ENCODE results near the gene KREMEN2. TPM values are rescaled to one million over a fixed set of nuclear protein-coding genes. Genes with fewer than 3 reads are reported as not detected.

The KREMEN2 gene
- total and polyA plus RNA-seq, 2 donors (not counting 3 experiments of a cell fraction or from before 2014, with no cell fraction given), result not detected

GRCh38 chr16:2919511-2920255 lies 44.4 kb upstream of the KREMEN2 start:
- no peaks in the 10 kb centered on the region for H3K9me1 ChIP-seq (replicated peaks; ENCODE audit: control insufficient read depth, extremely low read depth, insufficient read depth, low read length)
- no peaks in the 10 kb centered on the region for H3K27me3 ChIP-seq (ENCODE audit: control insufficient read depth in 2 of 2, insufficient read depth in 2 of 2, low read length in 2 of 2)
- peaks cover 16% of the 10 kb centered on the region for H3K4me1 ChIP-seq (ENCODE audit: control insufficient read depth, extremely low read depth, insufficient read depth, low read length)
- intact Hi-C loops (cut with micrococcal nuclease) (loop anchor here (1.0 to 5.0 kb wide), 4 partner anchors 15 to 142 kb away; partner anchors contain the start of gene ELOB), dilution Hi-C loops (cut with MboI; ENCODE audit: extremely low pct_ligation_motif_present, low sequenced_read_pairs) (no loop called here)
- CTCF ChIA-PET, result interaction anchor here (0.7 to 7.7 kb wide), 13 partner anchors 8 to 81 kb away, joined by 3 to 50 read pairs (median 4); partner anchors contain the start of gene FLYWCH2
- POLR2A ChIA-PET, result no interaction called here
- H3K9me3 ChIP-seq (replicated peaks; ENCODE audit: control insufficient read depth, insufficient read depth, low read length), result no peaks in the 10 kb centered on the region
- no peak overlapping the region for H3K4me3 ChIP-seq (replicated peaks in 1 of 3; ENCODE audit: insufficient read depth in 1 of 3, low read depth in 1 of 3, low read length in 3 of 3)
- no peak overlapping the region for H2AFZ ChIP-seq (ENCODE audit: low read depth, low read length)
- H3K4me2 ChIP-seq (ENCODE audit: insufficient read depth, low read length), result no peak overlapping the region
- H4K20me1 ChIP-seq (replicated peaks; ENCODE audit: control insufficient read depth, extremely low read depth, insufficient read depth, low read length), result no peaks in the 10 kb centered on the region
- H3K36me3 ChIP-seq (ENCODE audit: control insufficient read depth in 2 of 2, extremely low read depth in 1 of 2, insufficient read depth in 2 of 2, low read length in 2 of 2), result peaks cover 0 to 2% of the 10 kb centered on the region in 2 experiments
- TF ChIP-seq CTCF (IDR thresholded peaks at IDR 0.05; ENCODE audit: extremely low read depth in 1 of 2, insufficient read depth in 1 of 2, low read depth in 1 of 2, low read length in 2 of 2) (peak; percentile 64 to 80), GATA2 (IDR thresholded peaks at IDR 0.05; ENCODE audit: insufficient read depth, insufficient read length, low read depth, low read length) (no peak)
- DNase-seq (ENCODE audit: low read depth, low spot score) (peak; percentile 74), FAIRE-seq (peak; percentile 81)
- no peak overlapping the region for H3K9ac ChIP-seq (replicated peaks; ENCODE audit: extremely low read depth, insufficient read depth, low read length)
- H3K79me2 ChIP-seq (ENCODE audit: control insufficient read depth, insufficient read depth, low read length), result peaks cover 2% of the 10 kb centered on the region
- no peak overlapping the region for H3K27ac ChIP-seq (ENCODE audit: insufficient read depth, low read depth, low read length)
- no TSS peak for BruUV-seq (replicated peaks)

GRCh38 chr16:2923481-2923880 lies 40.6 kb upstream of the KREMEN2 start:
- H3K27me3 ChIP-seq (ENCODE audit: control insufficient read depth in 2 of 2, insufficient read depth in 2 of 2, low read length in 2 of 2), result no peaks in the 10 kb centered on the region
- no peak overlapping the region for H3K9ac ChIP-seq (replicated peaks; ENCODE audit: extremely low read depth, insufficient read depth, low read length)
- no peak for DNase-seq (ENCODE audit: low read depth, low spot score)
- no peak overlapping the region for H2AFZ ChIP-seq (ENCODE audit: low read depth, low read length)
- peaks cover 2% of the 10 kb centered on the region in 2 experiments for H3K36me3 ChIP-seq (ENCODE audit: control insufficient read depth in 2 of 2, extremely low read depth in 1 of 2, insufficient read depth in 2 of 2, low read length in 2 of 2)
- dilution Hi-C loops (cut with MboI; ENCODE audit: extremely low pct_ligation_motif_present, low sequenced_read_pairs) (no loop called here), intact Hi-C loops (cut with micrococcal nuclease) (no loop called here)
- peaks cover 2% of the 10 kb centered on the region for H3K79me2 ChIP-seq (ENCODE audit: control insufficient read depth, insufficient read depth, low read length)
- no peak overlapping the region for H3K4me2 ChIP-seq (ENCODE audit: insufficient read depth, low read length)
- H3K27ac ChIP-seq (ENCODE audit: insufficient read depth, low read depth, low read length), result no peak overlapping the region
- no peak for TF ChIP-seq FOS (IDR thresholded peaks at IDR 0.05; ENCODE audit: borderline replicate concordance, insufficient read depth, low read length)
- TF ChIP-seq EZH2 (IDR thresholded peaks at IDR 0.05; ENCODE audit: borderline replicate concordance, low read depth, low read length, severe bottlenecking), result no peak
- no peak for TF ChIP-seq POLR2AphosphoS5 (IDR thresholded peaks at IDR 0.05; ENCODE audit: insufficient read depth, low read depth, low read length)
- TF ChIP-seq JUN (IDR thresholded peaks at IDR 0.05; ENCODE audit: borderline replicate concordance, insufficient read depth, insufficient read length, low read depth), result no peak
- TF ChIP-seq POLR2A (IDR thresholded peaks at IDR 0.05; ENCODE audit: low read depth, low read length), result no peak
- no peak for TF ChIP-seq GATA2 (IDR thresholded peaks at IDR 0.05; ENCODE audit: insufficient read depth, insufficient read length, low read depth, low read length)
- no peak for TF ChIP-seq MYC (IDR thresholded peaks at IDR 0.05; ENCODE audit: low read depth, low read length)
- TF ChIP-seq CTCF (IDR thresholded peaks at IDR 0.05; ENCODE audit: extremely low read depth in 1 of 2, insufficient read depth in 1 of 2, low read depth in 1 of 2, low read length in 2 of 2), result no peak
- no peak for TF ChIP-seq MAX (IDR thresholded peaks at IDR 0.05; ENCODE audit: insufficient read depth, insufficient read length)
- H3K9me1 ChIP-seq (replicated peaks; ENCODE audit: control insufficient read depth, extremely low read depth, insufficient read depth, low read length), result no peaks in the 10 kb centered on the region
- no peak for FAIRE-seq
- CTCF ChIA-PET, result interaction anchor here (1.8 kb wide), 1 partner anchor 84 kb away, joined by 11 read pairs; no protein-coding TSS in a partner anchor
- peaks cover 5% of the 10 kb centered on the region for H3K4me1 ChIP-seq (ENCODE audit: control insufficient read depth, extremely low read depth, insufficient read depth, low read length)
- BruUV-seq (replicated peaks), result no TSS peak
- POLR2A ChIA-PET, result no interaction called here
- no peaks in the 10 kb centered on the region for H4K20me1 ChIP-seq (replicated peaks; ENCODE audit: control insufficient read depth, extremely low read depth, insufficient read depth, low read length)
- no peak overlapping the region for H3K4me3 ChIP-seq (replicated peaks in 1 of 3; ENCODE audit: insufficient read depth in 1 of 3, low read depth in 1 of 3, low read length in 3 of 3)
- H3K9me3 ChIP-seq (replicated peaks; ENCODE audit: control insufficient read depth, insufficient read depth, low read length), result no peaks in the 10 kb centered on the region

Data from endothelial cell of umbilical vein (primary cell).